K562 (cell line): ENCODE measurements around the gene ATG12.

Source experiments
- CTCF ChIP-seq, 3 experiments: IDR thresholded peaks in 2 of 3; conservative IDR thresholded peaks in 1 of 3; 2 replicates each; pipeline ENCODE4 v1.5.1; 2011 to 2012; ENCODE audit warnings: low read length in 3 of 3, mild to moderate bottlenecking in 3 of 3, control low read depth in 2 of 3, improper control_type of control experiment in 1 of 3, inconsistent platforms in 1 of 3, low read depth in 1 of 3, mixed read lengths in 1 of 3, moderate library complexity in 1 of 3; ENCODE audit not compliant: insufficient read depth in 2 of 3
- ZBTB9 ChIP-seq: fragments of 450-650 bp; formaldehyde crosslinking; IDR thresholded peaks from 2 replicates; pipeline ENCODE4 v1.4.0; 2020; ENCODE audit warnings: mild to moderate bottlenecking, moderate library complexity

GRCh38 chr5:115813719-115814118 is 27.6 kb downstream of the ATG12 start:
- TF ChIP-seq ZBTB9 (CRISPR knock-in tag) (no peak), CTCF (IDR thresholded peaks at IDR 0.05 in 2 of 3, conservative IDR thresholded peaks at IDR 0.05 in 1 of 3; ENCODE audit: insufficient read depth in 2 of 3, low read depth in 1 of 3, low read length in 3 of 3) (no peak)
